Non-pigmented ciliary epithelial cell (primary cell): ENCODE results near the gene ST8SIA1.
A peak's percentile ranks its signal among the peaks of the same experiment; 100 is the strongest.

Source experiments
- DNase-seq: peaks from one replicate; pipeline ENCODE4 v3.0.0-alpha.2; 2010; ENCODE audit warnings: low read depth

The ST8SIA1 gene

DNA sequence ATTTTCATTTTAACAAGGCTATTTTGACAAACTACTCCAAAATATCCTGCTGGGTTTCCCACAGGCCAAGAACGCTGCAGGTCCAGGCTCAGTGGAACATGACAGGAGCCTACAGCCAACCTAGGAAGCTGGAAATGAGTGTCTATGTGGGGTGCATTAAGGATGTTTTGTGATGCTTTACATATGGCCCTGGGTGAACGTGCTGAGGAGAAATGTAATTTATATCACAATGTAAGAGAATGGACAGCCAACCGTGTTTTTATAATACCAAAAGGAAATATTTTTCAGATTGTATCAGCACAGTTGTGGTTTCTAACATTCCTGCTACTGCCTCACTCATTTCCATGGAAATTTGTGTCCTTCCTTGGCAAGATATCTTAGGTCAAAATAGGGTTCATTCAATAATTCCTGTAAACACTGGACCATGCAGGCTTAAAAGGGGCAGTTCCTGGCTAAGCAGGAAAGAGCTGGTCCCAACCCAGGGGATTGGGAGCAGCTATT, 51.5 kb downstream of the ST8SIA1 start:
- peak; percentile 72 for DNase-seq

GRCh38 chr12:22282283-22282682, 52.2 kb downstream of the ST8SIA1 start:
- peak; percentile 65 for DNase-seq

DNA sequence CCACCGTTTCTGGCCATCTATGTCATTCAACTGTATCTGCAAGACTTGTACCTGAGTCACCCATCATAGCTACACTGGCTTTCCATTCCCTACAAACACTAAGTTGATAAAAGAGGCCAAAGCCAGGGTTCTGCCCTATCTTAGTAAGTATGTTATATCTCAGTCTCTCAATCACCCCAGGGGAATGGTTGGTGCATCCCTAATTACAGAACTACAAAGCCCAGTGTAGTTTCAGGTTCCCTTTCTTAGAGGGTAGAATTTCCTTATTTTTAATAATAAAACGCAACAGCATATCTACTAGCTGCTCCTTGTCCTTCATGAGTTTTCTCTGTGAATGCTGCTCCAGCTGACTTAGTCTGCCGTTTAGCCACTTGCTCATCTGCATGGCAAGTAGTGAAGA, 57.6 kb downstream of the ST8SIA1 start:
- DNase-seq, result no peak

DNA sequence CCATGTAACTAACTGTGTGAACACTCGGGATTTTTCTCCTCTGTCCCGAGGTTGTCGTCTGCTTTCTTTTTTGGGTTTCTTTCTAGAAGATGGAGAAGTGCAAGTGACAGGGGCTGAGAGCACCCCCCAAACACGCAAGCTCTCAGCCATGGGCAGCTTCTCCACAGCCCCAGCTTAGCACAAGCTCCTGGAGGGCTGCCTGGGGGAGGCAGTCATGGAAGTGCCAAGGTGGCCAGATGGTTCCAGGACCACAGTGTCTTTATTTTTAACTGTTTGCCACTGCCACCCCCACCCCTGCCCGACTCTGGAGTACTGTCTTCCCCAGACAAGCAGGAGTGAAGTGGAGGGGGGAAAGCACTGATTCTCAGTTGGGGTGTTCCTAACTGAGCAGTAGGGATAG, 58.2 kb downstream of the ST8SIA1 start:
- no peak for DNase-seq

DNA sequence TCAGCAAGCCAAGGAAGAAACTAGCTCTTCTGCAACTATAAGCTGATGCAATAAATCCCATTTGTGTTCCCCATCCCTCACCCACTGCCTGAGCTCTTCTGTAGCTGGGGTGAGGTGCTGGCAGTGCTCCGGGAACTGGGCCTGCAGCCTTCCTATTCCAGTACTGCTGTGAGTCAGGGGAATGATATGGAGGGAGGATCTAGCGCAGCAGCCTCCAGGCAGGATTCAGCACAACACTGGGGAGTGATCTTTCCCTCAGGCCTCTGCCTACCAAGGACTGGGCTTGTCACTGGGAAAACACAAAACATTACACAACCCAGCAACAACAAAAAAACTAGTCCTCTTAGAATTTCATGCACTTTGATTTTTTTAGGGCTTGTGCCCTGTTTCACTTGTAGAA, 58.7 kb downstream of the ST8SIA1 start:
- DNase-seq, result peak; percentile 97

GRCh38 chr12:22272335-22273151, 62.0 kb downstream of the ST8SIA1 start:
- no peak for DNase-seq

- DNase-seq, result peak; percentile 65
Measured at GRCh38 chr12:22271023-22271422, 63.5 kb downstream of the ST8SIA1 start.

DNA sequence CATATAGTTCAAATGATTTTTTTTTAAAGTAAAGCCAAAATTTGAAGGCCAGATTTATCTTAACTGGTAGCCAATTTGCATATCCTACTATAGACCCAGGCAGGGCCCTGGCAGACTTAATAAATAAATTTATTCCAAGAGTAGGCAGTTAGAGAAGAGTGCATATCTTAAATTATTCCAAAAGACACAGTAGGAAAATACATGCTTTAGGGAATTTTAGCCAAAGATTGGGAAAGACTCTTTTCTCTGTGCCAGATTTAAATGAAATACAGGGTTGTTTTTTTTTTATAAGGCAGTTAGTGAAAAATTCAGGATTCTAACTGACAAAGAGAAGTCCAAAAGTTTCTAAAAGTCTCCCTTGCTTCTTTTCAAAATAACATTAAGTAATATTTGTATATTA, 65.5 kb downstream of the ST8SIA1 start:
- DNase-seq, result no peak

DNA sequence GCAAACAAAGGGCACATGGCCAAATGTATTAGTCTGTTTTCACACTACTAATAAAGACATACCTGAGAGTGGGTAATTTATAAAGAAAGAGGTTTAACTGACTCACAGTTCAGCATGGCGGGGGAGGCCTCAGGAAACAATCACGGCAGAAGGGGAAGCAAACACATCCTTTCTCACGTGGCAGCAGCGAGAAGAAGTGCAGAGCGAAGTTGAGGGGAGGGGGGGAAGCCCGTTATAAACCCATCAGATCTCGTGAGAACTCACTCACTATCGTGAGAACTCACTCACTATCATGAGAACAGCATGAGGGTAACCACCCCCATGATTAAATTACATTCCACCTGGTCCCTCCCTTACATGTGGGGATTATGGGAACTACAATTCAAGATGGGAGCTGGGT, 66.1 kb downstream of the ST8SIA1 start:
- no peak for DNase-seq

GRCh38 chr12:22266101-22266500, 68.4 kb downstream of the ST8SIA1 start:
- DNase-seq, result no peak

DNA sequence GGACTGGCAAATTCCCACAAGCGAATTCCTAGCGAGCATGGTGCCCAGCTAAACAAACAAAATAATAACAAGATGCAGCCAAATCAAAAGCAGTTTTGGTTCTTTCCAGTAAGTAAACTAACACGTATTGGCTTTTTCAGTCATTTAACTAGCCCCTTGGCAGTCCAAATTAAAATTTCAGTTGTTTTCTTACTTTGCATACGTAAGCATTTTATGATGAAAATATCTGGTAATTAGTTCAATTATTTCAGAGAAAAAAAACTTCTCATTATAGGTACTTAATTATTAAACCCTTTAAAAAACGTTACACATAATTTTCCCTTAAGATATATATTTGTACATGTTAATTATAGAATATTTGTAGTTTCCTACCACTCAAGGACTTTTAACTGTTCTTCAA, 70.1 kb downstream of the ST8SIA1 start:
- no peak for DNase-seq

DNA sequence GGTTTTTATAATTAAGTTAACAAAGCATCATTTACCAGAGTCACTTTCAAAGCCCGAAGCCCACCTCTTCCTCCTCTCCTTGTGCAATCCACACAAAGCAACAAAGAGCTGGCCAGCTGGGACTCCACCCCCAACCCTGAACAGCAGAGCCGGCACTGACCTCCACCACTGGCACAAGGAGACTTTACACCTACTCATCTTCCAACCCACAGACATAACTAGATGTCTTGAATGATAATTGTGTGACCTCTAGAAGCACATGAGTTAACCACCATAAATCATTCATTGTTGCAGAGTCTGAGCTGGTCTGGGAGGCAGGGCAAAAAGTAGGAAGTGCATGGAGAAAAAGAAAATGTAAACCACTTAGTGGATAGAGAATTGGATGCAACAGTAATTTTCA, 72.2 kb downstream of the ST8SIA1 start:
- no peak for DNase-seq

DNA sequence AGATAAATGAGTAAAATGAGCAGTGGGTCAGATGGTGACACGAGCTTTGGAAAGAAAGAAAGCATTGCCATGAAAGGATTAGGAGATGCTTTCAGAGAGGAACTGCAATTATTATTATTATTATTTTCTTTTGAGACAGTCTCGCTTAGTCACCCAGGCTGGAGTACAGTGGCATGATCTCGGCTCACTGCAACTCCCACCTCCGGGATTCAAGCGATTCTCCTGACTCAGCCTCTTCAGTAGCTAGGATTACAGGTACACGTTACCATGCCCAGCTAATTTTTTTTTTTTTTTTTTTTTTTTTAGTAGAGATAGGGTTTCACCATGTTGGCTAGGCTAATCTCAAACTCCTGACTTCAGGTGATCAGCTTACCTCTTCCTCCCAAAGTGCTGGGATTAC, 77.4 kb downstream of the ST8SIA1 start:
- DNase-seq, result no peak

DNA sequence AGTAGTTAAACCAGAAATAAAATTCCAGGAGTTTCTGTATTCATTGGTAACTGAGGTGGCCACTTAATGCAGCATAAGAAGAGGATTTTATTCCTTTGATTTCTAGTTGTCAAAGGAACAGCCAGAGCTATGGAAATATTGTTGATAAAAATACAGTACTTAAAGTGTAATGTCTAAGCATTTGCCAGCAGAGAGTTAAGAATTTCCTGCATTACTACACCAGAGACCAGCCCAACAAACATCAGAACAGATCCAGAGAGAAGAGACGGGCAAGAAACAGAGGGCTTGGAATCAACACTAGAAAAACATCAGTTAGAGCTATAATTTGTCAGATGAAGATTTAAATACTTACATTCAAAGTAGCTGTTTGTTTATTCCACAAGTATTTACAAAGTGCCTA, 77.9 kb downstream of the ST8SIA1 start:
- DNase-seq, result no peak

GRCh38 chr12:22256041-22256441, 78.5 kb downstream of the ST8SIA1 start:
- DNase-seq, result no peak

DNA sequence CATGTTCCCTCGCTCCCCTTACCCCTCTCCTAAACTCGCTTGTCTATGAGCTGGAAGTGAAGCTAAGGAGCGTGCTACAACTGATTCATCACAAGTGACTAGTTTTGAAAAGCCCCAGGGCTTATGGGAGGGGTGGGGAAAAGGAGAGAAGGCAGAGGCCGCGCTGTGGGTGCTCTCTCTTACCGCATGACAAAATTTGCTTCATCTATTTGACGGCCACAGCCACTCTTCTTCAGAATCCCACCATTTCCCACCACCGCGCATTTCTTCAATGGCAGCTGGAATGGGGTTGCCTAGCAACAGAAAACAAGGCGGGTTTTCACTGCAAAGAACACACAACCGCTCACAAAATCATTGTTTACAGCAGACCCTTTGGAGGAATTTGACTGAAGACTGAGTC, 79.4 kb downstream of the ST8SIA1 start:
- no peak for DNase-seq

GRCh38 chr12:22254478-22254877, 80.0 kb downstream of the ST8SIA1 start:
- DNase-seq, result no peak

- no peak for DNase-seq
Measured at GRCh38 chr12:22252057-22252456, 82.5 kb downstream of the ST8SIA1 start.

- no peak for DNase-seq
Measured at GRCh38 chr12:22250762-22251161, 83.7 kb downstream of the ST8SIA1 start.

DNA sequence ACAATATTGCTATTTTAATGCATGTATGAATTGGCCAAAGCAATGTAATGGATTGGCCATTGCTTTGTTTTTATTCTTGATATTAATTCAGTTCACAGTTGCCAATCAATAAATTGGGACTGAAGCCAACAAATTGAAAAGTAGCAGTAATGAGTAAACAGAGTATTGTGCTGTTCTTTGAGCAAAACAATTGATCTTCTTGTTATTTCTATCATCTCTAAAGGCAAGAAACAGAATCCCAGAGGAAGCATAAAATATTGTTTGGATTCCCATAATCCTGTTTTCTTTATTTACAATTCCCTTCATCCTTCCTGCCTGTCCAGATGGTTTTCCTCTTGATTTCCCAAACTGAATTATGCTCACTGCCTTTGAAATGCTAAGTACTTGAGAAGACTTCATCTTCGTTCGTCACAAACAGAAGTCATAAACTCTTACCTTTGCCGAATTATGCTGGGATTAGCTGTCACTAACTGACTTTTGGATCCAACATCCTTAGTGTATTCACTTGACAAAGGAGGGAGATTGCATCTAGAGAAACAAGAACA, 85.9 kb downstream of the ST8SIA1 start:
- DNase-seq, result no peak

- no peak for DNase-seq
Measured at GRCh38 chr12:22248121-22248520, 86.4 kb downstream of the ST8SIA1 start.

DNA sequence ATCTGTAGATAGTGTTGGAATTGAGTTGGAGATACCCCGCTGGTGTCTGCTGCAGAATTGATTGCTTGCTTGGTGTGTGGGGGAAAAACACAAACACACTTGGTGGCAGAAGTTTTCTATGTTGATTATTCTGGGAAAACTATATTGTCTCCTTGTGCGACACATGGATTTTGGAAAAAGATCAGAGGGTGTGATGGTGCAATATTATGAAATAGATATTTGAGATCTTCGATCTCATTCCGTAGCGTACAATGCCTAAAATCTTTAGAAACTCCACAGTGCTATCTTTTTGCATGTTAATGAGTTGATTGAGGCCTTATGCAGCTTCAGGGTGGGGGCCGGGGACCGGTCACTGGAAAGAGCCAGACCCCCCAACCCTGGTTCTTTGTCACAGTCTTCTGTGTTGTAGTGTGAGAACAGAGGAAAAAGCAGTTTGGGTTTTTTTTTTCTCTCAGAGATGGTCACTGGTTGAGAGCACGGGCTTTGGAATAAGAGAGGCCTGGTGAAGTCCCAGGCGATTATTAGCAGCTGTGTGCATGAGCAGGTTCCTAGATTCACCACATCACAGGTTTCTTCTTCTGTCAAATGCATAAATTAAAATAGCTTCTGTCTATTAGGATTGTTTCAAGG, 88.2 kb downstream of the ST8SIA1 start:
- DNase-seq, result no peak

DNA sequence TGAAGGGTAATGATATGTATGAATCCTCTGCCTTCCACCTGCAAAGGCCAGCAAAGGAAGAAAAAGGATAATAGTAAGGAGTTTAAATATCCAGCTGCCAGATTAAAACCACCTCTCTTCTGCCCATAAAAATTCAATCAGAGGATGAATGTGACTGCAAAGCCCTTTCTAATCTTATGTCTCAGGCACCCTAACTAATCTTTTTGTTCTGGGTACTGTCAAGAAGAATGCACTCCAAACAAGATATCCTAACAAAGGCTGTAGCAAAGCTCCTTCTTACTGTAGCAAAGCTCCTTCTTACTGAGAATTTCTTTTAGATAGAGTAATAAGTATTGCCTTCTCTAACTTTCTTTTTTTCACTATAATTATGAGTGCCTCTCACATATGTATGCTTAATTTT, 91.8 kb downstream of the ST8SIA1 start:
- no peak for DNase-seq
